Spinal cord (tissue), 10 donors: ENCODE measurements around the gene WASHC1. TPM values are rescaled to one million over a fixed set of nuclear protein-coding genes. Genes with fewer than 3 reads are reported as not detected.
"Not testable (repeated sequence)": the region's sequence is repeated elsewhere in the genome, so short reads cannot be mapped to it uniquely, and the experiment has no call there.

Experiments
- DNase-seq, 6 donors: peaks; one replicate each; pipeline versions ENCODE4 v3.0.0 to v3.0.0-alpha.2; 2013 to 2015; ENCODE audit warnings: low spot score in 6 of 6, low read depth in 4 of 6
- H3K27ac ChIP-seq: one replicate; pipeline ENCODE4 v1.5.1; 2013; ENCODE audit warnings: low read depth, low read length, control low read depth
- H3K27me3 ChIP-seq: one replicate; pipeline ENCODE4 v1.6.1; 2013; ENCODE audit warnings: low read length; ENCODE audit not compliant: control insufficient read depth, insufficient read depth
- H3K36me3 ChIP-seq: one replicate; pipeline ENCODE4 v1.6.1; 2013; ENCODE audit warnings: low read length; ENCODE audit not compliant: control insufficient read depth, insufficient read depth
- H3K4me1 ChIP-seq: one replicate; pipeline ENCODE4 v1.6.1; 2013; ENCODE audit warnings: low read length; ENCODE audit not compliant: control insufficient read depth, insufficient read depth
- H3K4me3 ChIP-seq: one replicate; pipeline ENCODE4 v1.5.1; 2013; ENCODE audit warnings: low read depth, low read length, control low read depth
- H3K9me3 ChIP-seq: one replicate; pipeline ENCODE4 v1.6.1; 2013; ENCODE audit warnings: low read length; ENCODE audit not compliant: control insufficient read depth, insufficient read depth
- WGBS: methylation state at CpG from one replicate; pipeline ENCODE4 v1.1.5; 2013; ENCODE audit warnings: missing lambda C conversion rate; ENCODE audit not compliant: insufficient coverage; 5-methylcytosine and 5-hydroxymethylcytosine counted together
- polyA plus RNA-seq, 2 donors: library from polyadenylated mRNA; unstranded; fragments of 120-200 nt; gene quantifications; one replicate each; pipeline ENCODE4 v1.2.1, GENCODE V29; 2013; ENCODE audit not compliant: insufficient read length in 2 of 2
- total RNA-seq, 2 donors: library from RNA; depleted of rRNA in 1 of 2; stranded (reverse); fragments of 120-200 nt in 1 of 2; fragments of >200 nt in 1 of 2; gene quantifications; one replicate each; pipeline versions ENCODE4 v1.2.3 to v1.2.4, GENCODE V29; 2013 to 2014
- donor health status: healthy.

WASHC1 gene
- total and polyA plus RNA-seq, 4 donors = 7.0 to 24.3 (median 19.1) TPM

DNA sequence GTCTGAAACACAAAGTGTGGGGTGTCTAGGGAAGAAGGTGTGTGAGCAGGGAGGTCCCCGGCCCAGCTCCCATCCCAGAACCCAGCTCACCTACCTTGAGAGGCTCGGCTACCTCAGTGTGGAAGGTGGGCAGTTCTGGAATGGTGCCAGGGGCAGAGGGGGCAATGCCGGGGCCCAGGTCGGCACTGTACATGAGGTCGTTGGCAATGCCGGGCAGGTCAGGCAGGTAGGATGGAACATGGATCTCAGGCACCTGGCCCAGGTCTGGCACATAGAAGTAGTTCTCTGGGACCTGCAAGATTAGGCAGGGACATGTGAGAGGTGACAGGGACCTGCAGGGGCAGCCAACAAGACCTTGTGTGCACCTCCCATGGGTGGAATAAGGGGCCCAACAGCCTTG, 12.4 kb downstream of the WASHC1 start:
- not testable (repeated sequence) for H3K4me3 ChIP-seq, H3K27me3 ChIP-seq, H3K27ac ChIP-seq, H3K36me3 ChIP-seq, H3K9me3 ChIP-seq, H3K4me1 ChIP-seq, DNase-seq
- WGBS = no CpG with 5 or more reads among the region's 6 CpGs

DNA sequence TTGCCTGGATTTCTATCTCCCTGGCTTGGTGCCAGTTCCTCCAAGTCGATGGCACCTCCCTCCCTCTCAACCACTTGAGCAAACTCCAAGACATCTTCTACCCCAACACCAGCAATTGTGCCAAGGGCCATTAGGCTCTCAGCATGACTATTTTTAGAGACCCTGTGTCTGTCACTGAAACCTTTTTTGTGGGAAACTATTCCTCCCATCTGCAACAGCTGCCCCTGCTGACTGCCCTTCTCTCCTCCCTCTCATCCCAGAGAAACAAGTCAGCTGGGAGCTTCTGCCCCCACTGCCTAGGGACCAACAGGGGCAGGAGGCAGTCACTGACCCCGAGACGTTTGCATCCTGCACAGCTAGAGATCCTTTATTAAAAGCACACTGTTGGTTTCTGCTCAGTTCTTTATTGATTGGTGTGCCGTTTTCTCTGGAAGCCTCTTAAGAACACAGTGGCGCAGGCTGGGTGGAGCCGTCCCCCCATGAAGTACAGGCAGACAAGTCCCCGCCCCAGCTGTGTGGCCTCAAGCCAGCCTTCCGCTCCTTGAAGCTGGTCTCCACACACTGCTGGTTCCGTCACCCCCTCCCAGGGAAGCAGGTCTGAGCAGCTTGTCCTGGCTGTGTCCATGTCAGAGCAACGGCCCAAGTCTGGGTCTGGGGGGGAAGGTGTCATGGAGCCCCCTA, 15.0 kb downstream of the WASHC1 start:
- H3K9me3 ChIP-seq, H3K4me1 ChIP-seq, H3K36me3 ChIP-seq, H3K4me3 ChIP-seq, H3K27ac ChIP-seq, H3K27me3 ChIP-seq: not testable (repeated sequence)
- 57% methylated on average over 3 of the region's 10 CpGs for WGBS
- peak in 2 of 6 donors; percentile 1 to 5 for DNase-seq

DNA sequence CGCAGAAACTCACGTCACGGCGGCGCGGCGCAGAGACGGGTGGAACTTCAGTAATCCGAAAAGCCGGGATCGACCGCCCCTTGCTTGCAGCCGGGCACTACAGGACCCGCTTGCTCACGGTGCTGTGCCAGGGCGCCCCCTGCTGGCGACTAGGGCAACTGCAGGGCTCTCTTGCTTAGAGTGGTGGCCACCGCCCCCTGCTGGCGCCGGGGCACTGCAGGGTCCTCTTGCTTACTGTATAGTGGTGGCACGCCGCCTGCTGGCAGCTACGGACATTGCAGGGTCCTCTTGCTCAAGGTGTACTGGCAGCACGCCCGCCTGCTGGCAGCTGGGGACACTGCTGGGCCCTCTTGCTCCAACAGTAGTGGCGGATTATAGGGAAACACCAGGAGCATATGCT, 18.1 kb downstream of the WASHC1 start:
- H3K27ac ChIP-seq, H3K4me3 ChIP-seq, H3K4me1 ChIP-seq, H3K36me3 ChIP-seq, DNase-seq, H3K27me3 ChIP-seq, H3K9me3 ChIP-seq: not testable (repeated sequence)
- 47% methylated on average over 5 of the region's 26 CpGs for WGBS

DNA sequence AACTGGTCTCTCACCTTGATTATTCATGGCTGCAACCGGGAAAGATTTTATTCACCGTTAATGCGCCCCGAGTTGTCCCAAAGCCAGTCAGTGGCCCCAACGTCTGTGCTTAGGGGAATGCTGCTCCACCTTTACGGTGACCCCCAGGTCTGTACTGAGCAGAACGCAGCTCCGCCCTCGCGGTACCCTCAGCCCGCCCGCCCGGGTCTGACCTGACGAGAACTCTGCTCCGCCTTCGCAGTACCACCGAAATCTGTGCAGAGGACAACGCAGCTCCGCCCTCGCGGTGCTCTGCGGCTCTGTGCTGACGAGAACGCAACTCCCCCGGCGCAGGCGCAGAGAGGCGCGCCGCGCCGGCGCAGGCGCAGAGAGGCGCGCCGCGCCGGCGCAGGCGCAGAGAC, 18.6 kb downstream of the WASHC1 start:
- WGBS = 58% methylated on average over 6 of the region's 41 CpGs

DNA sequence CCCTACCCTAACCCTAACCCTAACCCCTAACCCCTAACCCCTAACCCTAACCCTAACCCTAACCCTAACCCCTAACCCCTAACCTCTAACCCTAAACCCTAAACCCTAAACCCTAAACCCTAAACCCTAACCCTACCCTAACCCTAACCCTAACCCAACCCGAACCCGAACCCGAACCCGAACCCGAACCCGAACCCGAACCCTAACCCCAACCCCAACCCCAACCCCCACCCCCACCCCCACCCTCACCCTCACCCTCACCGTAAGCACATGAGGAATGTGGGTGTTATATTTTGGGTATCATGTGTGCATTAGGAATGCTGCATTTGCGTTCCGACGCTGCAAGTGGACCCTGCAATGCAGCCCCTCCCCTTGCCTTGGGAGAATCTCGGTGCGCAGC, 19.0 kb downstream of the WASHC1 start:
- not testable (repeated sequence) for H3K27me3 ChIP-seq, H3K9me3 ChIP-seq, H3K36me3 ChIP-seq, H3K4me3 ChIP-seq, H3K4me1 ChIP-seq, H3K27ac ChIP-seq
- peak in 4 of 6 donors; percentile 0 to 31 (median 24) for DNase-seq
- whole genome bisulfite sequencing = no CpG with 5 or more reads among the region's 13 CpGs

More for the DNA sequence above, 18.6 kb downstream of the WASHC1 start:
- H3K9me3 ChIP-seq, H3K36me3 ChIP-seq, H3K27ac ChIP-seq, H3K4me3 ChIP-seq, H3K4me1 ChIP-seq, H3K27me3 ChIP-seq: not testable (repeated sequence)
- DNase-seq = peak in 1 of 6 donors; percentile 14

Other genes starting within 250 kb of the WASHC1 start
- under 1 TPM; 0.66 to 0.99 TPM for gene FOXD4, start 89.0 kb upstream of the WASHC1 start, total RNA-seq
- gene FOXD4, start 89.0 kb upstream of the WASHC1 start, polyA plus RNA-seq = 1 to 10 TPM; 1.4 to 1.9 TPM
- 10 to 100 TPM; 37.5 to 51.4 TPM for gene ZNG1A, start 149.6 kb upstream of the WASHC1 start, total RNA-seq
- gene ZNG1A, start 149.6 kb upstream of the WASHC1 start, polyA plus RNA-seq = 10 to 100 TPM; 38.9 to 45.1 TPM
- gene DOCK8, start 185.4 kb upstream of the WASHC1 start, total RNA-seq = 10 to 100 TPM in 1 of 2 donors, 1 to 10 TPM in 1; 7.2 to 14.2 TPM
- gene DOCK8, start 185.4 kb upstream of the WASHC1 start, polyA plus RNA-seq = 10 to 100 TPM; 10.6 to 12.2 TPM